OCI-LY3 (cell line): Measurements from ENCODE around the gene LRP1B.

Source experiments
- H2AFZ ChIP-seq: fragments of 200-600, 300-600 bp; shearing (Covaris generic); 2 replicates; pipeline ENCODE4 v1.6.0; 2014; ENCODE audit warnings: antibody characterized with exemption, low read depth, low read length
- H3K27ac ChIP-seq: fragments of 200-600, 300-600 bp; sonication (generic); 2 replicates; pipeline ENCODE4 v1.5.1; 2014; ENCODE audit warnings: mild to moderate bottlenecking, low read length, moderate library complexity, mixed read lengths
- H3K27me3 ChIP-seq: fragments of 200-600, 300-600 bp; sonication (generic); 2 replicates; pipeline ENCODE4 v1.6.1; 2014; ENCODE audit warnings: low read depth, low read length, mixed read lengths
- H3K36me3 ChIP-seq: fragments of 200-600, 300-600 bp; sonication (generic); replicated peaks from 2 replicates; pipeline ENCODE3; 2014; ENCODE audit warnings: low read depth, low read length, mixed read lengths
- H3K4me1 ChIP-seq: fragments of 300-600, 200-600 bp; sonication (generic); 2 replicates; pipeline ENCODE4 v1.6.1; 2014; ENCODE audit warnings: low read length, mixed read lengths
- H3K4me2 ChIP-seq: fragments of 200-600, 300-600 bp; sonication (generic); 2 replicates; pipeline ENCODE4 v1.6.1; 2014; ENCODE audit warnings: low read length, mixed read lengths
- H3K4me3 ChIP-seq: fragments of 300-600, 200-600 bp; sonication (generic); 2 replicates; pipeline ENCODE4 v1.5.1; 2014; ENCODE audit warnings: antibody characterized with exemption, mild to moderate bottlenecking, low read length, moderate library complexity
- H3K79me2 ChIP-seq: fragments of 300-600, 200-600 bp; shearing (Covaris generic); 2 replicates; pipeline ENCODE4 v1.6.1; 2014; ENCODE audit warnings: mild to moderate bottlenecking, low read length, mixed read lengths
- H3K9ac ChIP-seq: fragments of 300-600, 200-600 bp; shearing (Covaris generic); 2 replicates; pipeline ENCODE4 v1.6.0; 2014; ENCODE audit warnings: mild to moderate bottlenecking, low read length, moderate library complexity
- H3K9me3 ChIP-seq: fragments of 200-600, 300-600 bp; shearing (Covaris generic); 2 replicates; pipeline ENCODE4 v1.6.1; 2014; ENCODE audit warnings: low read length, mixed read lengths; ENCODE audit not compliant: insufficient read depth
- H4K20me1 ChIP-seq: fragments of 200-600, 300-600 bp; sonication (generic); 2 replicates; pipeline ENCODE4 v1.6.1; 2016; ENCODE audit warnings: low read length, mixed read lengths; ENCODE audit not compliant: insufficient read depth
- CTCF ChIP-seq: fragments of 200-600, 300-600 bp; sonication (generic); IDR thresholded peaks from 2 replicates; pipeline ENCODE4 v1.5.1; 2014; ENCODE audit warnings: antibody characterized with exemption, low read length, low read depth
- EZH2phosphoT487 ChIP-seq: fragments of 200-600 bp; shearing (Covaris generic); IDR thresholded peaks from 2 replicates; pipeline ENCODE4 v1.6.1; 2018; ENCODE audit warnings: antibody characterized with exemption, mixed run types, low read depth

Gene LRP1B

GRCh38 chr2:141063406-141063805 lies 1067.4 kb downstream of the LRP1B start:
- TF ChIP-seq EZH2phosphoT487: no peak
- TF ChIP-seq CTCF: no peak
- H3K36me3 ChIP-seq: no peaks in the 10 kb centered on the region
- no peaks in the 10 kb centered on the region for H3K79me2 ChIP-seq
- no peak overlapping the region for H3K4me2 ChIP-seq
- H3K4me1 ChIP-seq: no peaks in the 10 kb centered on the region
- H3K27me3 ChIP-seq: no peaks in the 10 kb centered on the region
- H3K9ac ChIP-seq: no peak overlapping the region
- H4K20me1 ChIP-seq: no peaks in the 10 kb centered on the region
- 0 out of 2 replicates have a peak overlapping the region, but pooled peaks have one; percentile 11 for H2AFZ ChIP-seq
- H3K27ac ChIP-seq: no peak overlapping the region
- H3K4me3 ChIP-seq: no peak overlapping the region
- H3K9me3 ChIP-seq: no peaks in the 10 kb centered on the region

- no peak overlapping the region for H3K4me3 ChIP-seq
- H3K9ac ChIP-seq: no peak overlapping the region
- H3K9me3 ChIP-seq: no peaks in the 10 kb centered on the region
- no peaks in the 10 kb centered on the region for H3K27me3 ChIP-seq
- no peak overlapping the region for H3K4me2 ChIP-seq
- no peak for TF ChIP-seq CTCF
- H3K4me1 ChIP-seq: no peaks in the 10 kb centered on the region
- no peak overlapping the region for H3K27ac ChIP-seq
- H2AFZ ChIP-seq: no peak overlapping the region
- no peaks in the 10 kb centered on the region for H3K36me3 ChIP-seq
- H3K79me2 ChIP-seq: no peaks in the 10 kb centered on the region
- no peaks in the 10 kb centered on the region for H4K20me1 ChIP-seq
Measured at GRCh38 chr2:141062443-141062842, 1068.4 kb downstream of the LRP1B start.

GRCh38 chr2:141062031-141062430 lies 1068.8 kb downstream of the LRP1B start:
- no peak overlapping the region for H3K4me2 ChIP-seq
- no peaks in the 10 kb centered on the region for H3K79me2 ChIP-seq
- H2AFZ ChIP-seq: no peak overlapping the region
- H3K4me1 ChIP-seq: no peaks in the 10 kb centered on the region
- H3K27me3 ChIP-seq: no peaks in the 10 kb centered on the region
- TF ChIP-seq CTCF: no peak
- H3K9ac ChIP-seq: no peak overlapping the region
- H3K4me3 ChIP-seq: no peak overlapping the region
- no peaks in the 10 kb centered on the region for H4K20me1 ChIP-seq
- no peak overlapping the region for H3K27ac ChIP-seq
- H3K36me3 ChIP-seq: no peaks in the 10 kb centered on the region
- H3K9me3 ChIP-seq: no peaks in the 10 kb centered on the region

- Histone ChIP-seq H3K4me2 (no peak overlapping the region), H3K4me1 (no peaks in the 10 kb centered on the region), H3K27ac (no peak overlapping the region), H3K36me3 (no peaks in the 10 kb centered on the region), H3K27me3 (no peaks in the 10 kb centered on the region), H3K4me3 (no peak overlapping the region), H3K9me3 (no peaks in the 10 kb centered on the region), H3K79me2 (no peaks in the 10 kb centered on the region), H2AFZ (no peak overlapping the region), H4K20me1 (no peaks in the 10 kb centered on the region), H3K9ac (no peak overlapping the region)
- TF ChIP-seq CTCF (no peak), EZH2phosphoT487 (no peak)
Measured at GRCh38 chr2:141058556-141058955, 1072.3 kb downstream of the LRP1B start.
